HFFc6 (cell line): ENCODE results near the gene KCNJ3. TPM values are rescaled to one million over a fixed set of nuclear protein-coding genes. Genes with fewer than 3 reads are reported as not detected.

ENCODE experiments used
- DNase-seq: peaks from one replicate; pipeline ENCODE4 v3.0.0-alpha.2; 2018
- H3K27ac Mint-ChIP-seq: 2 replicates; pipeline ENCODE4 v1.8.0; 2020; ENCODE audit warnings: mild to moderate bottlenecking, mixed read lengths
- H3K27me3 Mint-ChIP-seq: 2 replicates; pipeline ENCODE4 v1.8.0; 2021; ENCODE audit warnings: mild to moderate bottlenecking, moderate library complexity, mixed read lengths; ENCODE audit not compliant: insufficient read depth
- H3K36me3 Mint-ChIP-seq: 2 replicates; pipeline ENCODE4 v1.8.0; 2021; ENCODE audit warnings: low read depth, mixed read lengths
- H3K4me1 Mint-ChIP-seq: 2 replicates; pipeline ENCODE4 v1.8.0; 2020; ENCODE audit warnings: low read depth, mixed read lengths
- H3K4me3 Mint-ChIP-seq: 2 replicates; pipeline ENCODE4 v1.8.0; 2020; ENCODE audit warnings: mild to moderate bottlenecking, moderate library complexity, mixed read lengths
- H3K9me3 Mint-ChIP-seq: 2 replicates; pipeline ENCODE4 v1.8.0; 2020; ENCODE audit warnings: mild to moderate bottlenecking, mixed read lengths
- total RNA-seq, 6 experiments: library from RNA; stranded (reverse); fragmentation: NEBNext Ultra II Directional; extraction: Animal tissue kit (Norgen Biotek cat#: 25700); gene quantifications; 2 replicates in 1 of 6; 3 replicates in 5 of 6; pipeline ENCODE4 v1.2.3, GENCODE V29; 2021
- TF ChIP-seq, protein P1 (sequence below): fragments of 200-600 bp; sonication (generic); IDR thresholded peaks from 2 replicates; pipeline ENCODE4 v1.5.0; 2021; ENCODE audit warnings: antibody characterized with exemption, mild to moderate bottlenecking

KCNJ3 gene
- total RNA-seq, 6 experiments from 2014 or later: not detected

- no peaks in the 10 kb centered on the region for H3K27me3 Mint-ChIP-seq
These were observed 64.1 kb downstream of the KCNJ3 start for GRCh38 chr2:154762638-154763037.

GRCh38 chr2:154771664-154772284 lies 73.3 kb downstream of the KCNJ3 start:
- Mint-ChIP-seq H3K9me3 (peaks cover 55% of the 10 kb centered on the region), H3K27me3 (no peaks in the 10 kb centered on the region), H3K4me3 (no peak overlapping the region), H3K36me3 (no peaks in the 10 kb centered on the region), H3K4me1 (no peaks in the 10 kb centered on the region), H3K27ac (no peak overlapping the region)
- TF ChIP-seq, protein P1, sequence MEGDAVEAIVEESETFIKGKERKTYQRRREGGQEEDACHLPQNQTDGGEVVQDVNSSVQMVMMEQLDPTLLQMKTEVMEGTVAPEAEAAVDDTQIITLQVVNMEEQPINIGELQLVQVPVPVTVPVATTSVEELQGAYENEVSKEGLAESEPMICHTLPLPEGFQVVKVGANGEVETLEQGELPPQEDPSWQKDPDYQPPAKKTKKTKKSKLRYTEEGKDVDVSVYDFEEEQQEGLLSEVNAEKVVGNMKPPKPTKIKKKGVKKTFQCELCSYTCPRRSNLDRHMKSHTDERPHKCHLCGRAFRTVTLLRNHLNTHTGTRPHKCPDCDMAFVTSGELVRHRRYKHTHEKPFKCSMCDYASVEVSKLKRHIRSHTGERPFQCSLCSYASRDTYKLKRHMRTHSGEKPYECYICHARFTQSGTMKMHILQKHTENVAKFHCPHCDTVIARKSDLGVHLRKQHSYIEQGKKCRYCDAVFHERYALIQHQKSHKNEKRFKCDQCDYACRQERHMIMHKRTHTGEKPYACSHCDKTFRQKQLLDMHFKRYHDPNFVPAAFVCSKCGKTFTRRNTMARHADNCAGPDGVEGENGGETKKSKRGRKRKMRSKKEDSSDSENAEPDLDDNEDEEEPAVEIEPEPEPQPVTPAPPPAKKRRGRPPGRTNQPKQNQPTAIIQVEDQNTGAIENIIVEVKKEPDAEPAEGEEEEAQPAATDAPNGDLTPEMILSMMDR: no peak
- DNase-seq: no peak

More at GRCh38 chr2:154762638-154763037, 64.1 kb downstream of the KCNJ3 start:
- Mint-ChIP-seq H3K27ac (no peak overlapping the region), H3K4me3 (no peak overlapping the region), H3K9me3 (peaks cover 19% of the 10 kb centered on the region), H3K36me3 (no peaks in the 10 kb centered on the region), H3K4me1 (no peaks in the 10 kb centered on the region)
- DNase-seq: no peak
- TF ChIP-seq, protein P1: no peak

- peaks cover 41% of the 10 kb centered on the region for H3K9me3 Mint-ChIP-seq
- TF ChIP-seq, protein P1: no peak
- H3K4me3 Mint-ChIP-seq: no peak overlapping the region
- DNase-seq: no peak
- no peaks in the 10 kb centered on the region for H3K4me1 Mint-ChIP-seq
- H3K27me3 Mint-ChIP-seq: no peaks in the 10 kb centered on the region
- H3K27ac Mint-ChIP-seq: no peak overlapping the region
- no peaks in the 10 kb centered on the region for H3K36me3 Mint-ChIP-seq
These were observed 78.3 kb downstream of the KCNJ3 start for GRCh38 chr2:154776825-154777224.

DNA sequence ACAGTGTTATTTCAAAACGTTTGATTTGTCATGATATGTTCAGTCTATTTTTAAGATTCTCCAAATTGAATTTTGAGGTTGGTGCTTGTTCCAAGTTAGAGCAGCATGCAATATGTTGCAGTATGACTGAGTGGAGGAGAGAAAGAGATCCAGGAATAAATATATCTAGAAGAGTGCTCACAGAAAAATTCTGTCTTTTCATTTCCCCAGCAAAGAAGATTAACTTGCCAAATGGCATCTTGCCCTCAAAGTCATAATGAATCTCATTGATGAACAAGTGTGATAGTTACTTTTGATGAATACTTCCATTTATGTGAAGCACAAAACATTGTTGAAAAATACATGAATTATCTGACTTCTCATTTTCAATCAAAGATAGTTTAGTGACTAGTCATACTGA lies 95.9 kb downstream of the KCNJ3 start:
- Mint-ChIP-seq H3K36me3 (no peaks in the 10 kb centered on the region), H3K9me3 (peaks cover 44% of the 10 kb centered on the region), H3K27ac (no peak overlapping the region), H3K4me1 (no peaks in the 10 kb centered on the region), H3K27me3 (no peaks in the 10 kb centered on the region), H3K4me3 (no peak overlapping the region)
- TF ChIP-seq, protein P1: no peak
- no peak for DNase-seq

DNA sequence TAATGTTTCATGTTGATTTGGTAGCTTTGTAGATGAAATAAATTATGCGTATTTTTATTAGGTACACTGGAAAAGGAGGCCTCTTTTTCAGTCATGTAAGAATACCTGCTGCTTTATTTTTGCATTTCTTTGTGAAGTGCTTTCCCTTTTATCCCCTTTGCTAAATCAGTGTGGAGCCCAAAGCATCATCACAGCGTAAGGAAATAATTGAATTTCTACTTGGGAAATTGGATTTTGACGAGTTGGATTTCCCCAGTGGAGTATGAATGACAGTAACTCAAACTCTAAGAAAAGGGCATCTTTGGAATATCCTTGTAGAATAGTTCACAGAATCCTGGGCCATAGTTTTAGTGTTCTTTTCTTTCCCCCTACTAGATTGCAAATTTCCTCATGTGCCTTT lies 97.2 kb downstream of the KCNJ3 start:
- Mint-ChIP-seq H3K4me1 (no peaks in the 10 kb centered on the region), H3K36me3 (no peaks in the 10 kb centered on the region), H3K27ac (no peak overlapping the region), H3K4me3 (no peak overlapping the region), H3K27me3 (no peaks in the 10 kb centered on the region), H3K9me3 (peaks cover 39% of the 10 kb centered on the region)
- no peak for DNase-seq
- TF ChIP-seq, protein P1: no peak
